Suppressor macrophage treated with lipopolysaccharide for 1 hour (primary cell): ENCODE measurements around the gene CHRNA1.
A peak's percentile ranks its signal among the peaks of the same experiment; 100 is the strongest.

Experiments used
- DNase-seq, 3 donors: peaks; one replicate each; pipeline ENCODE4 v3.0.0-alpha.2; 2020 to 2022

Gene CHRNA1

GRCh38 chr2:174781298-174781697 is 17.0 kb upstream of the CHRNA1 start:
- no peak for DNase-seq

- DNase-seq: no peak
Observed at GRCh38 chr2:174780856-174781255, 16.6 kb upstream of the CHRNA1 start.

GRCh38 chr2:174780191-174780840 is 16.0 kb upstream of the CHRNA1 start:
- no peak for DNase-seq

- no peak for DNase-seq
Observed at GRCh38 chr2:174779361-174779928, 15.2 kb upstream of the CHRNA1 start.

GRCh38 chr2:174778085-174778981 is 14.1 kb upstream of the CHRNA1 start:
- DNase-seq: peak; percentile 93 to 98 (median 96)

- no peak for DNase-seq
Observed at GRCh38 chr2:174777347-174778084, 13.2 kb upstream of the CHRNA1 start.

GRCh38 chr2:174776675-174777074 is 12.4 kb upstream of the CHRNA1 start:
- no peak for DNase-seq

GRCh38 chr2:174776223-174776622 is 12.0 kb upstream of the CHRNA1 start:
- no peak for DNase-seq

- peak in 1 of 3 donors; percentile 51 for DNase-seq
Observed at GRCh38 chr2:174775571-174775980, 11.3 kb upstream of the CHRNA1 start.

GRCh38 chr2:174774886-174775285 is 10.6 kb upstream of the CHRNA1 start:
- no peak for DNase-seq

- DNase-seq: peak in 1 of 3 donors; percentile 41
Observed at GRCh38 chr2:174773215-174773614, 8.9 kb upstream of the CHRNA1 start.

GRCh38 chr2:174772472-174772801 is 8.2 kb upstream of the CHRNA1 start:
- no peak for DNase-seq

GRCh38 chr2:174771631-174772471 is 7.6 kb upstream of the CHRNA1 start:
- peak; percentile 79 to 83 (median 83) for DNase-seq

- no peak for DNase-seq
Observed at GRCh38 chr2:174771136-174771535, 6.9 kb upstream of the CHRNA1 start.

- no peak for DNase-seq
Observed at GRCh38 chr2:174768557-174768956, 4.3 kb upstream of the CHRNA1 start.

GRCh38 chr2:174766271-174766670 is 2.0 kb upstream of the CHRNA1 start:
- DNase-seq: peak in 2 of 3 donors; percentile 33 to 53

- DNase-seq: no peak
Observed at GRCh38 chr2:174765576-174765975, 1.3 kb upstream of the CHRNA1 start.

GRCh38 chr2:174763780-174764179 is 492 bp downstream of the CHRNA1 start:
- DNase-seq: no peak

- DNase-seq: no peak
Observed at GRCh38 chr2:174762464-174762863, 1.8 kb downstream of the CHRNA1 start.

GRCh38 chr2:174761837-174762236 is 2.4 kb downstream of the CHRNA1 start:
- DNase-seq: no peak

- DNase-seq: peak in 1 of 3 donors; percentile 7
Observed at GRCh38 chr2:174760845-174761473, 3.3 kb downstream of the CHRNA1 start.
